Pancreas (tissue), 10 donors: ENCODE measurements around the gene SHISA3. TPM values are rescaled to one million over a fixed set of nuclear protein-coding genes. Genes with fewer than 3 reads are reported as not detected.

Experiments used
- ATAC-seq, 4 donors: fragments of 200-7000 bp; cut with Tn5 transposase; one replicate each; pipeline versions ENCODE4 v1.8.0 to v1.9.1; 2020; ENCODE audit warnings: mild to moderate bottlenecking in 4 of 4, moderate library complexity in 4 of 4
- DNase-seq, 6 donors: peaks; one replicate each; pipeline ENCODE4 v3.0.0-alpha.2; 2020
- FAIRE-seq: peaks from 2 replicates; lab custom pipeline; 2012; peaks lifted over from hg19 to GRCh38; lab: Jason Lieb, UNC
- H3K27ac ChIP-seq, 4 donors: fragments of 200-600 bp; sonication (generic); 1 replicate in 3 of 4; 2 replicates in 1 of 4; pipeline versions ENCODE4 v1.5.0 to v1.8.0; 2020
- H3K27me3 ChIP-seq, 4 donors: fragments of 200-600 bp; one replicate each; pipeline ENCODE4 v1.8.0; 2021
- H3K36me3 ChIP-seq, 3 donors: fragments of 200-600 bp; sonication (generic) in 1 of 3; one replicate each; pipeline versions ENCODE4 v1.5.0 to v1.8.0; 2020 to 2021
- H3K4me1 ChIP-seq, 3 donors: fragments of 200-600 bp; one replicate each; pipeline ENCODE4 v1.8.0; 2021
- H3K4me3 ChIP-seq, 4 donors: fragments of 200-600 bp; sonication (generic) in 2 of 4; one replicate each; pipeline versions ENCODE4 v1.5.0 to v1.8.0; 2020 to 2021
- H3K9me3 ChIP-seq, 4 donors: fragments of 200-600 bp; one replicate each; pipeline ENCODE4 v1.8.0; 2021
- WGBS, 2 donors: extraction: QIAGEN DNeasy Blood & Tissue Kit; methylation state at CpG; one replicate each; pipeline ENCODE4 v1.1.7; 2013; 5-methylcytosine and 5-hydroxymethylcytosine counted together
- intact Hi-C, 3 donors: fragments of 100-400 bp; cut with DNase I; formaldehyde crosslinking; loops; one replicate each; pipeline versions ENCODE4 v1.11.1 to v1.14.2; 2022
- polyA plus RNA-seq, 2 donors: library from polyadenylated mRNA; stranded (reverse); fragments of 200-250 nt; gene quantifications; one replicate each; pipeline ENCODE4 v1.2.3, GENCODE V29; 2013
- total RNA-seq, 6 donors: library from RNA; stranded (reverse); fragmentation: NEBNext Ultra II Directional in 4 of 6; extraction: Animal tissue kit (Norgen Biotek cat#: 25700) in 4 of 6; gene quantifications; one replicate each; pipeline versions ENCODE4 v1.2.1 to v1.2.4, GENCODE V29; 2021 to 2023
- TF ChIP-seq, protein P1 (sequence below), 4 donors: fragments of 200-600 bp; sonication (generic) in 3 of 4; IDR thresholded peaks; one replicate each; pipeline versions ENCODE4 v1.5.0 to v1.8.0; 2021; ENCODE audit warnings: antibody characterized with exemption in 4 of 4
- donor health status: healthy with polysubstance abuse.
- donor health status: DM: no; HTN: no; CAD: no; lungs with moderate emphysema.
- donor health status: DM: no; HTN: no; CAD: no.
- donor health status: control.
- donor health status: control.
- donor health status: Bipolar disorder and iron deficiency.
- donor health status: DM: yes; HTN: yes; CAD: no.
- donor health status: DM: no; HTN: no; CAD: no.
- donor health status: DM: no; HTN: no; CAD: no.
- donor health status: DM: yes; HTN: yes; CAD: no.

Gene SHISA3
- total and polyA plus RNA-seq, 8 donors, result 0.07 to 0.43 (median 0.16) TPM; not detected in 3

DNA sequence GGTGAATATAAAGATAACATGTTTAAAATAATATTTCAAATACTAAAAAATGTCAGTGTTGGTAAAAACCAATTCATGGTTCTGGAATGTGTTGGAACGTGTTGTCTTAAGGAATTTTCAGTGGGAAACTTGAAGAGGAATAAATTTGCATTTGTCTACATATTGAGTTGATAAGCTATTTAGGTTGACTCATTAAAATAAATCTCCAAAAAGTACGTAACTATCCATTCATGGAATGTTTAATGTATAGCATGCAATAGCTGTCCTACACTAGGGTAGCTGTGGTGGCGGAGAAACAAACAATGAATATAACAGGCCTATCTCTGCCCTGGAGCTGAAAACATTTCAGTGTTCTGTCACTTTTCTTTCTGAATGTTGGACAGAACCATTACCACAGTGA is 20.3 kb downstream of the SHISA3 start:
- TF ChIP-seq, protein P1, sequence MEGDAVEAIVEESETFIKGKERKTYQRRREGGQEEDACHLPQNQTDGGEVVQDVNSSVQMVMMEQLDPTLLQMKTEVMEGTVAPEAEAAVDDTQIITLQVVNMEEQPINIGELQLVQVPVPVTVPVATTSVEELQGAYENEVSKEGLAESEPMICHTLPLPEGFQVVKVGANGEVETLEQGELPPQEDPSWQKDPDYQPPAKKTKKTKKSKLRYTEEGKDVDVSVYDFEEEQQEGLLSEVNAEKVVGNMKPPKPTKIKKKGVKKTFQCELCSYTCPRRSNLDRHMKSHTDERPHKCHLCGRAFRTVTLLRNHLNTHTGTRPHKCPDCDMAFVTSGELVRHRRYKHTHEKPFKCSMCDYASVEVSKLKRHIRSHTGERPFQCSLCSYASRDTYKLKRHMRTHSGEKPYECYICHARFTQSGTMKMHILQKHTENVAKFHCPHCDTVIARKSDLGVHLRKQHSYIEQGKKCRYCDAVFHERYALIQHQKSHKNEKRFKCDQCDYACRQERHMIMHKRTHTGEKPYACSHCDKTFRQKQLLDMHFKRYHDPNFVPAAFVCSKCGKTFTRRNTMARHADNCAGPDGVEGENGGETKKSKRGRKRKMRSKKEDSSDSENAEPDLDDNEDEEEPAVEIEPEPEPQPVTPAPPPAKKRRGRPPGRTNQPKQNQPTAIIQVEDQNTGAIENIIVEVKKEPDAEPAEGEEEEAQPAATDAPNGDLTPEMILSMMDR (IDR thresholded peaks at IDR 0.05), result no peak
- FAIRE-seq (peak; percentile 17), DNase-seq (no peak), ATAC-seq (no peak)
- H3K9me3 ChIP-seq, result no peaks in the 10 kb centered on the region
- H3K36me3 ChIP-seq, result peaks cover 0 to 19% (median 0%) of the 10 kb centered on the region in 3 donors
- intact Hi-C loops, result no loop called here
- H3K4me3 ChIP-seq, result no peak overlapping the region
- WGBS, 2 donors, result 92 to 95% methylated on average over 3 of the region's 3 CpGs
- no peaks in the 10 kb centered on the region for H3K27me3 ChIP-seq
- no peak overlapping the region for H3K27ac ChIP-seq
- H3K4me1 ChIP-seq, result no peaks in the 10 kb centered on the region

DNA sequence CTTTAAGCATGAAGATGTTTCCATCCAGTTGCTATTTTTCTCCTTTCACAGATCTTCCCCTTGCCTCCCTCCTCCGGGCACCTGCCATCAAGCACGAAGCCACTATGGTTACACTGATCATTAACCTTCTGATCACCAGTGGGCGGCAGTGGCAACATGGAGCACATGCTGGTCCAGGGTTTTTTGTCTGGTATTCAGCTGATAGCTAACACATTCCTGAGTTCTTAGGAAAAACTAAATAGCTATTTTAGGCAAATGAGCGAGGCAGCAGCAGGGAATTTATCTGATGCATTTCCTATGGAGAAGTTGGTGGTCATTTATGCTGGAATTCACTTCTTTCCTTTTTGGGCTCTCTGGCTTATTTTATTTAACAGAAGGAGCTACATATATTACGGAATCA is 22.9 kb downstream of the SHISA3 start:
- ATAC-seq, result no peak
- Histone ChIP-seq H3K27me3 (no peaks in the 10 kb centered on the region), H3K4me3 (no peak overlapping the region), H3K9me3 (no peaks in the 10 kb centered on the region), H3K36me3 (peaks cover 0 to 19% (median 0%) of the 10 kb centered on the region in 3 donors), H3K4me1 (no peaks in the 10 kb centered on the region), H3K27ac (no peak overlapping the region)
- TF ChIP-seq, protein P1 (IDR thresholded peaks at IDR 0.05), result no peak
- FAIRE-seq, result no peak
- WGBS, 2 donors, result 92 to 95% methylated on average over 5 of the region's 5 CpGs
- intact Hi-C loops, result no loop called here
- no peak for DNase-seq

DNA sequence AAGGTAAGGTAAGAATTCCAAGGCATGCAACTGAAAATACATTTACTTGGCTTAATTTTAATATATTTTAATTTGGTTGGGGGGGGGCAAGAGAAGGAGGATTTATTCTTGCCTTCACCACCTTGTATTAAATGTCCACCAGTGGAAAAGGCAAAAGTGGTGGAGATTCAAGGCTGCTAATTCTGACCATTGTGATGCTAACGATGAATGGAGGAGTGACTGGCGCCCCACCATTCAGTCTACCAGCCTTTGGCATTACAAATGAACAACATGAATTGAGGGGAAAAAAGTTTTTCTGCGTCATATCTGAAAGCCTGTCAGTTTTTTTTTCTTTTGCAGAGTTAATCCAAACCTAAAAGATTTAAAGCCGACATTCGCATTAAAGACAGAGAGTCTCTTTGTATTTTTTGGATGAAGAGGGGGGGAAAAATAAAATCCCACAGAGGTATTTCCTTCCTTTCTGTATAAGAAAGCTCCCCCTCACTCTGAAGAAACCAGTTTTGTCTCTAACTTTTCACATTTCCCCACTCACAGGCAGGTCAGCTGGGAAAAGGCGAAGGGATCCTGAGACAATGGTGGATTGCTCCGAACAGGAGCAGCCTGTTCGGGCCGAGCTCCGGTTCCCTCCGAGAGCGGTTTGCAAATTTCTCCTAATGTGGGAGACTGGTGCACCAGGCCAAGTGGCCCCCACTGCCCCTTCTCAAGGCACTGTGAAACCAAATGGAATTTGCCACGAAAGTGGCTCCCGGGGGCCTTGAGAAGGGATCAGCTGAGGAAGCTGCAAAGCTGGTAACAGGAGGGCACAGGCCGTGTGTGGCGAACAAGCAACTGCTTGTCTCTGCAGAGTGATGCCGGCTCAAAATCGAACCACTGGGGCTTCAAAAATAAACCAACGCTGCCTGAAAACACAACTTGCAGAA is 28.1 kb downstream of the SHISA3 start:
- no peak for FAIRE-seq
- Histone ChIP-seq H3K27ac (no peak overlapping the region), H3K36me3 (peaks cover 0 to 19% (median 0%) of the 10 kb centered on the region in 3 donors), H3K4me3 (no peak overlapping the region), H3K4me1 (no peaks in the 10 kb centered on the region), H3K27me3 (no peaks in the 10 kb centered on the region), H3K9me3 (no peaks in the 10 kb centered on the region)
- intact Hi-C loops, result no loop called here
- 94 to 96% methylated on average over 19 of the region's 19 CpGs for WGBS, 2 donors
- DNase-seq, result no peak
- TF ChIP-seq, protein P1 (IDR thresholded peaks at IDR 0.05), result no peak
- ATAC-seq, result no peak

DNA sequence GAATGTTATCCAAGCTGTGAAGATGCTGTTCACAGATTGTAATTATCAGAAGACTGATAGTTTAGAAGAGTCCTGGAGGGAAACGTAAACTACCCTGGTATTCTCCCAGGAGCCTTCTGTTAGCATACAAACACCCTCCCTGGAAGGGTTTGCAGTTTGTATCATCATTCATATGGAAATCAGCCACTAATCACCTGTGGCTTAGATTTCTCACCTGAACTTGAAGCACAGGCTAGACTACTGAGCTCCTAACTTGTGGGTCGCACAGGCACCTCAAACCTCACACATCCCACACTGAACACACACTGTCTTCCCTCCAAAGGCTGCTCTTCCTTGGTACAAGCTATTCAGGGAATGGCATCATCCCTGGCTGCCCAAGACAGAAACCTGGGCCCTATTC is 30.7 kb downstream of the SHISA3 start:
- ATAC-seq (no peak), FAIRE-seq (no peak), DNase-seq (no peak)
- 87 to 88% methylated on average over 2 of the region's 2 CpGs for WGBS, 2 donors
- intact Hi-C loops, result no loop called here
- H3K4me1 ChIP-seq, result no peaks in the 10 kb centered on the region
- TF ChIP-seq, protein P1 (IDR thresholded peaks at IDR 0.05), result no peak
- no peak overlapping the region for H3K27ac ChIP-seq
- no peaks in the 10 kb centered on the region for H3K9me3 ChIP-seq
- no peak overlapping the region for H3K4me3 ChIP-seq
- H3K36me3 ChIP-seq, result no peaks in the 10 kb centered on the region
- H3K27me3 ChIP-seq, result no peaks in the 10 kb centered on the region
